GM19463 (cell line): Measurements from ENCODE around the gene DOP1B.
"Not testable (repeated sequence)": the region's sequence is repeated elsewhere in the genome, so short reads cannot be mapped to it uniquely, and the experiment has no call there.

Source experiments
- ATAC-seq: cut with Tn5 transposase; IDR thresholded peaks from one replicate; pipeline ENCODE4 v1.9.1; 2021; ENCODE audit warnings: mild to moderate bottlenecking, moderate library complexity; ENCODE audit not compliant: unreplicated experiment

The DOP1B gene

DNA sequence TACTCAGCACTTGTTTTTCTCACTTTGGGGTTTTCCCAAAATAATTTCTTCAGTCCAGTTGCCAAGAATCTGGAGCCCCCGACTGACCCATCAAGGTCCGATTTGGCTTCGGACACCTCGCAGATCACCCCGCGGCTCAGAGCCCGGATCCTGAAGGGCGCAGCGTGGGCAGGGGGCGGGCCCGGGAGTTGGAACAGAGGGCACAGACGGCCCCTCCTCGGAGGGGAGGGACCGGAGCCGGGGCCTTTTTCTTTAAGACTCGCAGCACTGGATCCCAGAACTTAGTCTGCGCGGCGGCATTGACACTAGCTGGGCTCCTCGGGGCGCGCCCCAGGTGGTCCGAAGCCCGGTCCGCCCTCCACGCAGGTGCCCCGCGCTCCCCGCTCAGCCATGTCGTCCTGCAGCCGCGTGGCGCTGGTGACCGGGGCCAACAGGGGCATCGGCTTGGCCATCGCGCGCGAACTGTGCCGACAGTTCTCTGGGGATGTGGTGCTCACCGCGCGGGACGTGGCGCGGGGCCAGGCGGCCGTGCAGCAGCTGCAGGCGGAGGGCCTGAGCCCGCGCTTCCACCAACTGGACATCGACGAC is 21.7 kb upstream of the DOP1B start, which contains the start of gene CBR3:
TSS of gene CBR3 (plus strand) at position 277 of the 588 bp plus-strand sequence. CDS start at position 391, 114 bp downstream.
- no peak for ATAC-seq

DNA sequence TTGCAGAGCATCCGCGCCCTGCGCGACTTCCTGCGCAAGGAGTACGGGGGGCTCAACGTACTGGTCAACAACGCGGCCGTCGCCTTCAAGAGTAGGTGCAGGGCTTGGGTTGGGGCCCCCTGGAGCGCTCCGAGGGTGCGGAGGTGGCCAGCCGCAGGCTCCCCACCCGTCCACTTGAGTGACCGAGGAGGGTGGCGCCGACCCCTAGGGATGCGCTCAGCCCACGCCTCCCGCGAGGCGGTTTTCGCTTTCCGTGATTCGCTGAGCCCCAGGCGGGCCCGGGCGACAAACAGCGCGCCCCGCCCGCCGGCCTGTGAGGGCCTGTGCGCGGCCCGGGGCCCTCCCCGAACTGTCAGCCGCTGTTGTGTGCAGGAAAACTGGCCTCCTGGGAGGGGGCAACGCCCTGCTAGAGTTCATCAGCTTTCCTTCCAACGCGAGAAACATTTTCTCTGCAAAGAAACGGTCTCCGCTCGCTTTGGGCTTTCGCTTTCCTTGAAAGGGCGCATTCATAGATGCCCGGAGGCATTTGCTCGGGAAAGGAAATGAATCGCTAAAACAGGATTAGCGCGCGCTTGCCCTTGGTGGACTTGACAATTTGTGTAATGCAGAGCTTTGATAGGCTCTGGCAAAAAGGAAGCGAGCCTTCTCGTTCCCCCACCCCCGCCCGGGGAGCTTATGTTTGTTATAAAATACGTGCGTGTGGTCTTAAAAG is 21.1 kb upstream of the DOP1B start:
- ATAC-seq: no peak

DNA sequence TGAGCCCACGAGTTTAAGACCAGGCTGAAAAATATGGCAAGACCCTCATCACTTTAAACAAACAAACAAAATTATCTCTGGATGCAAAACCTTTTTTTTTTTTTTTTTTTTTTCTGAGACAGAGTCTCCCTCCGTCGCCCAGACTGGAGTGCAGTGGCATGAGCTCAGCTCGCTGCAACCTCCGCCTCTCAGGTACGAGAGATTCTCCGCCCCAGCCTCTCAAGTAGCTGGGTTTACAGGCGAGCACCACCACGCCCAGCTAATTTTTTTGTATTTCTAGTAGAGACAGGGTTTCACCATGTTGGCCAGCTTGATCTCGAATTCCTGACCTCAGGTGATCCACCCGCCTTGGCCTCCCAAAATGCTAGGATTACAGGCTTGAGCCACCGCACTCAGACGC is 16.8 kb upstream of the DOP1B start:
- ATAC-seq: not testable (repeated sequence)

DNA sequence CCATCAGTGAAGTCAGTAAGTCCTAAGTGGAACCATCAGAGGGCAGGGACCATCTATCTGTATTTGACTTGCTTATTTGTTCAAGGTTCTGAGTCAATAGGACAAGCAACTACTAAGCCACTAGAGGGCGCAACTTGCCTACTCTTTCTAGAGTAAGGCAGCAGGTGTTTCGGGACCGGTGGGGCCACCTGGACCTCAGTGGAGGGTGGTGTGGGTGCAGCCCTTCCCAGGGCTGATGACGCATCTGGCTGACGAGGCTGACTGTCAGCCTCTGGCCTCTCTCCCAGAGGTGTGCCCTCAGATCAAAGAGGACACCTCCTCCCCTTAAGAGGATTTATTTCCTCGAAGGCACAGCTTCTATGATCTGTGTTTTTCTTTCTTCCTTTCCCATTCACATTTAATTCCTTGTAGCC is 15.1 kb upstream of the DOP1B start:
- peak; percentile 81 for ATAC-seq

DNA sequence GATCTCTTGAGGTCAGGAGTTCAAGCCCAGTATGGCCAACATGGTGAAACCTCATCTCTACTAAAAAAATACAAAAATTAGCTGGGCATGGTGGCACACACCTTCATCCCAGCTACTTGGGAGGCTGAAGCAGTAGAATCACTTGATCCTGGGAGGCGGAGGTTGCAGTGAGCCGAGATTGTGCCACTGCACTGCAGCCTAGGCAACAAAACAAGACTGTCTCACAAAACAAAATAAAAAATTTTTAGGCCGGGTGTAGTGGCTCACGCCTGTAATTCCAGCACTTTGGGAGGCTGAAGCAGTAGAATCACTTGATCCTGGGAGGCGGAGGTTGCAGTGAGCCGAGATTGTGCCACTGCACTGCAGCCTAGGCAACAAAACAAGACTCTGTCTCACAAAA is 12.4 kb upstream of the DOP1B start:
- ATAC-seq: not testable (repeated sequence)

DNA sequence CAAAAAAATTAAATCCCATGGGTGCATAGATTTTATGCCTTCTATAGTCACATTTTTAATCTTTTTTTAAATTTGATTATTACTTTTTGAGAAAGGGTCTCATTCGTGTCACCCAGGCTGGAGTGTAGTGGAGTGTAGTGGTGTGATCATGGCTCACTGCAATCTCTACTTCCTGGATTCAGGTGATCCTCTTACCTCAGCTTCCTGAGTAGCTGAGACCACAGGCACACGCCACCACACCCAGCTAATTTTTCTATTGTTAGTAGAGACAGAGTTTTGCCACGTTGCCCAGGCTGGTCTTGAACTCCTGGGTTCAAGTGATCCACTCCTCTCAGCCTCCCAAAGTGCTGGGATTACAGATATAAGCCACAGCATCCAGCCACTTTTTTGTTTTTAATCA is 11.4 kb upstream of the DOP1B start:
- no peak for ATAC-seq

DNA sequence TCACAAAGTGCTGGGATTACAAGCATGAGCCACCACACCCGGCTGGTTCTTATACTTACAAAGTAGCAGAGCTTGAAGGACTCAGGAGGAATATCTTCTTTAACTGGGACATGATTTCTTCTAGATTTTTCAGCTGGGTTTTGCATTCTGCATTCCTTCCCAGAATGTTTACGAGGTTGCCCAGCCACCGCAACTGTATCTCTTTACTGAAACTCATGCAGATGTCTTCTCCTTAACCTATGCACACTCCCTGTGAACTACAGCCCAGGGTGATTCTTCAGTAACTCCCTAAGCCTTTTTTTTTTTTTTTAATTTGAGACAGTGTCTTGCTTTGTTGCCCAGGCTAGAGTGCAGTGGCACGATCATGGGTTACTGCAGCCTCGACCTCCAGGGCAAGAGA is 8.7 kb upstream of the DOP1B start:
- no peak for ATAC-seq

DNA sequence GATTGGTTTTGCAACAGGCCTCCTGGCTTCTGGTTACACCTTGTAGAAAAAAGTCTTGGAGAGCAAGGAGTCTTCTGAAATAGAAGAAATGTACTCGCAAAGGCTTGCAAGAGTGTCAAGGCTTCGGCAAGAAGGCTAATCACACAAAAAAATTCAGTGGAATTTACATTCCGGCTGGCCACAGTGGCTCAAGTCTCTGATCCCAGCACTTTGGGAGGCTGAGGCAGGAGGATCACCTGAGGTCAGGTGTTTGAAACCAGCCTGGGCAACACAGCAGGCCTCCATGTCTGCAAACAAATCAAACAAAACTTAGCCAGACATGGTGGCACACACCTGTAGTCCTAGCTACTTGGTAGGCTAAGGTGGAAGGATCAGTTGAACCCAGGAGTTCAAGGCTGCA is 7.7 kb upstream of the DOP1B start:
- no peak for ATAC-seq

DNA sequence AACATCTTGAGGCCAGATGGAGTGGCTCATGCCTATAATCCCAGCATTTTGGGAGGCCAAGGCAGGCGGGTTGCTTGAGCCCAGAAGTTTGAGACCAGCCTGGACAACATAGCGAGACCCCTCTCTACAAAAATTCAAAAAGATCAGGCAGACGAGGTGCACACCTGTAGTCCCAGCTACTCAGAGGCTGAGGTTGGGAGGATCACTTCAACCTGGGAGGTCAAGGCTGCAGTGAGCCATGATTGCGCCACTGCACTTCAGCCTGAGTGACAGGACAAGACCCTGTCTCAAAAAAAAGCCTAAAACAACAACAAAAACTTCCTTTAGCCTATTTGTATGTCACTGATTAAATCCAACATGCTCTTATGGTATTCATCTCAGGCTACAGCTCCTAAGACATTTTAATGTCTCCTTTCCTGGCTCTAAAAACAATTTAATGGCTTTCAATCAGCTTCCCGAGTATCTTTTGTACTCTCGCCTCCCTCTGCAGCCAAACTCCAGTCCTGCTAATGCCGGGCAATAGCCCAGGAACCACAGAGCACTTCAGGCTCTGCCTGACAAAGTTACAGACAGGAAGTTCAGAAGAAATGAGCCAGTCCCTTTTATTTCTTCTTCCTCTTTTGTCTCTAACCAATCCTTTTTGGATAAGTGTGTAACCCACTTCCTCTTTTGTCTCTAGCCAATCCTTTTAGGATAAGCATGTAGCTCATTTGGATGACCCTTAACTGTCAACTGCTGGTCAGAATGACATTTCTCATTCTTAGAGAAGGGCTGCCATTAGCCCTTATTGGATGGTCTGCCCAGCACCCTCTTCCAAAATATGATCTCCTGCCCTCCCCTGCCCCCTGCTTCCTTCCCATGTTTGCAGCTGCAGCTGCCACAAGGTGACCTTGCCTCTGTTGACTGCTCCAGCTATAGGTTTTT is 6.6 kb upstream of the DOP1B start:
- ATAC-seq: no peak

DNA sequence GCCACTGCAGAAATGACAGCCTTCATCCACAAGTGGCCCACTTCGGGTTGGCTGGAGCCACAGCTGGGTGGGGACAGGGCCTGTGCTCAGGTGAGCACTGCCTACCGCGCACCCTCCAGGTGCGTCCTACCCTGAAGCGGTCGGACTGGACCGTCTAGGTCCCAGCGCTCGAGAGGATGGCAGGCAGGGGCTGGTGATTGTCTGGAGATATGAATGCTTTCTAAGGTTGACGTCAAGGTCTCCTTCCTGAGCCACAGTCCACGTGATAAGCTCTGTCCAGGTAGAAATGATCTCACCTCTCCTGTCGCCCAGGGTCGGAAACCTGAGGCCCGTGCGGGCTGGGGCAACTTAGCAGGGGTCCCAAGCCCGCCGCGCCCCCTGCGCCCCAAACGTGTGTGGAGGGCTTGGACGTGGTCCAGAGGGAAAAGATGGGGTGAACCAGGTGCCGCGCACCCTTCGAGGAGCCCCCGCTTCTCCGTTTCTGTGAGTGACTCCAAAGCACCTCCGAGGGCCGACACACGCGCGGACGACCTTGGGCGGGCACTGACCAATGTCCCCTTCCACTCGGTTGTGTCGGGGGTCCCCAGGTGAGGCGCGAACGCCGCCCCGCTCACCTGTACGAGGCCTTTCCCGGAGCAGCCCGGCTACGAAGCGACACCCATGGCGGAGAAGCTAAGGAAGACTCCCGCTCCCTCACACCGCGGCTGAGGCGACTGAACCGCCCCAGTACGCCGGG is 853 bp upstream of the DOP1B start:
- no peak for ATAC-seq

DNA sequence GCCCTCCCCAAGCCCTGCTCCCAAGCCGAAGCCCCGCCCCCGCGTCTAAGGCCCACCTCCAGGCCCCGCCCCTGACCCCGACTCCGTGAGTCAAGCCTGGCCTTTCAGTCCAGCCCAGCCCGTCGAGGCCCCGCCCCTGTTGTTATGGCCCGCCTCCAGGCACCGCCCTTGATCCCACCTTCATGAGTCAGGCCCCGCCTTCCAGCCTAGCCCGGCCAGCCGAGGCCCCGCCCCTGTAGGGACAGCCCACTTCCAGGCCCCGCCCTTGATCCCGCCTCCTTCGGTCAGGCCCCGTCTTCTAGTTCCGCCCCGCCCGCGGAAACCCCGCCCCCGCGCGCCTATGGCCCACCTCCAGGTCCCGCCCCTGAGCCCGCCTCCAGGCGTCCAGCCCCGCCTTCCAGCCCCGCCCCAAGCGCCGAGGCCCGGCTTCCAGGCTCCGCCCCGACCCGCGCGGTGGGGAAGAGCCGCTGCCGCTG is 247 bp upstream of the DOP1B start:
- peak; percentile 88 for ATAC-seq

DNA sequence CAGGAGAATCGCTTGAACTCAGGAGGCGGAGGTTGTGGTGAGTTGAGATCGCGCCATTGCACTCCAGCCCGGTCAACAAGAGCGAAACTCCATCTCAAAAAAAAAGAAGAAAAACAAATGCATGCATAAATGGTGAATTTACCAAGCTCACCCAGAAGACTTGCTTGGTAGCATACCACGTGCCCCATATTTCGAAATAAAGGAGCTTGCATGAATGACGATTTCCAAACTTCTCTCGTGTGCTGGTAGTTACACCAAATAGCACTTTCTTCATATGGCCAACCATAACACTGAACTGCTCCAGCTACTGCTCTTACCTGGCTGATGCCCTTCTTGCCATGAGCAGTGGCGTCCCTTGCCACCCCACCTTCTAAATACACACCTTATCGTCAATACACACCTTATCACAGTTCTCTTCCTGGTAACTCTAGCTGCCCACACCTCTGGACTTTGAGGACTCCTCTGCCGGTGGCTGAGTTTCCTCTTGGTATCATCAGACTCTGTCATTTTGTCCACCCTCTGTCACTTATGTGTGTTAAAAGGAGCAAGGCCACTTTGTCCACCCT is 2.8 kb downstream of the DOP1B start:
- no peak for ATAC-seq

DNA sequence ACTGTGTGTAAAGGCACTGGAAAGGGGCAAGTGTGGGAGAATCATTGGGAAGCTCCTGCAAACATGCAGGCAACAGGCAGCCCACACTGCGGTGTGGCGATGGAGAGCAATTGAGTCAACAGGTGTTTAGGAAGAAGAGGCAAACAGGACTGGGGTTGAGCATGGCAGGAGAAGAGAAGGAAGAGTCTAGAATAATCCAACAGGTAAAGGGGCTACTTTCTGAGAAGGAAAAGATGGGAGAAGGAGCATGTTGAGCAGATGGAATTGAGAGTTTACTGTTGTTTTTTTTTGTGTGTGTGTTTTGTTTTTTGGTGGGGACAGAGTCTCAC is 4.2 kb downstream of the DOP1B start:
- ATAC-seq: no peak

DNA sequence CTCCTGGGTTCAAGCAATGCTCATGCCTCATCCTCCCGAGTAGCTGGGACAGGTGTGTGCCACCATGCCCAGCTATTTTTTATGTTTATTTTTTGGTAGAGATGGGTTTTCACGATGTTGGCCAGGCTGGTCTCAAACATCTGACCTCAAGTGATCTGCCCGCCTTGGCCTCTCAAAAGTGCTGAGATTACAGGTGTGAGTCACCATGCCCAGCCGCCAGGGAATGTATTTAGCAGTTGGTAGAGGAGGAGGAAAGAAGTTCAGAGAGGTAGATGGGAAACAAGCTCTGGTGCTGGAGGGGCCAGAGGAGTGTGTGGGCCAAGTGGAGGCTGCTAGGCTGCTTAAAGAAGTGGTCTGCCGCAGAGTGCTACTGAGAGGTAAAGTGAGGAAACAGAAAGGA is 6.0 kb downstream of the DOP1B start:
- no peak for ATAC-seq

DNA sequence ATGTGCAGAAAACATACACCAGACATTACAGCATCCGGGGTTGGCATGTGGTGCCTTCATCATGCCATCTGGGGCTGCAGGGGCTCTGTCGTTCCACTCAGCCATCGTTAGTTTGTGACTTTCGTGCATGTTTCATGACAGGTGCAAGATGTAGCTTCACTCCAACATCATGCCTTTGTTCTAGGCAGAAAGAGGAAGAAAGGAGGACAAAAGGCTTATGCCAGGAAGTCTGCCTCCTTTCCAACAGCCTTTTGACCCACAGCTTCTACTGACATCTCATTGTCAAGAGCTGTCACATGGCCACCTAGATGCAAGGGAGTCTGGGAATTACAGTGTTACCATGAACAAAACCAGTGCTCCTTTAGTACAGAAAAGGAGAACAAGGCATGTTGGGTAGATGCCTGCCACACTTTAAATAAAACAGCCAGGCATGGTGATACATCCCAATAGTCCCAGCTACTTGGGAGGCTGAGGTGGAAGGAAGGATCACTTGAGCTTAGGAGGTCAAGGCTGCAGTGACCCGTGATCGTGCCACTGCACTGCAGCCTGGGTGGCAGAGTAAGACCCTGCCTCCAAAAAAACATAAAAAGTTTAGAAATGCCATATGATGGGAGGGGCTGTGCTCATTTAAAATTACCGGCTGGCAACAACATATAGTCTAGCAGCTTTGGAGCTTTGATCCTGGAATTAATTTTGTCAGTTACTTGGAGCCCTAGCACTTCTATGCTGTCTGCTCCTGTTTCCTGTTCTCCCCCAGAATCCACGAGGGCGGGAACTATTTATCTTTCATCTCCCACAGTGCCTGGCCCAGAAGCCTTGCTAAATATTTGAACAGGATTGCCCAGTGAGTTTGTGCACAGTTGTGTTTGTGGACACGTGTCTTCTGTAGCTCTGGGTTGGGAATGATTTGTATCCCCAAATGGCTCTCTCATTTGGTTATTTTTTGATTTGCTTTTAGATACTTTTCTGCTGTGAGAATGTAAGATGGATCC is 7.4 kb downstream of the DOP1B start:
- ATAC-seq: no peak

DNA sequence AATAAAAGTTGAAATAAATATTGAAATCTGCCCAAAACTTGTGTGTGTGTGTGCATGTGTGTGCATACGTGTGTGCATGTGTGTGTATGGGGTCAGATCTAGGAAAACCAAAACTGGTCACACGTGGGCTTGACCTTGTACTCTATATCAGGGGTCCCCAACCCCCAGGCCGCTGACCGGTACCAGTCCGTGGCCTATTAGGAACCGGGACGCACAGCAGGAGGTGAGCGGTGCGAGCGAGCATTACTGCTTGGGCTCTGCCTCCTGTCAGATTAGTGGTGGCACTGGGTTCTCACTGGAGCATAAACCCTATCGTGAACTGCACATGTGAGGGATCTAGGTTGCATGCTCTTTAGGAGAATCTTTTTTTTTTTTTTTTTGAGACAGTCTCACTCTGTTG is 8.7 kb downstream of the DOP1B start:
- ATAC-seq: no peak

DNA sequence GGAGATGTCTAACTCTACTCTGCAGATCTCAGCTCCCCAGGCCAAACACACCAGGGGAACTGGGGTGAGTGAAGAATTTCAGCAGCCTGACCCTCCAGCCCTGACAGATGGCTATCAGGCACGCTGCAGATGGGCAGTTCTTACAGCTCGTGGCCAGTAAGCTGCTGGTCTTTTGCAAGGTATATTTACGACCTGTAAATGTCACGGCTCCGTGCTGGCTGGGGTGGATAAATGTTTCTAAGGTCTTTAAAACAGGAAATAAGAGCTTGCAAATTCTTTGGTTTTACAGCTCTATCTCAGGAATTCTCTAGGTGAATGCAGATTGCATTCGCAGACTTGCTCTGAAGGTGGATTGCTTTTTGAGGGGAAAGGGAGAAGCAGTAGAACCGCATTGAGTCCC is 10.1 kb downstream of the DOP1B start:
- no peak for ATAC-seq

DNA sequence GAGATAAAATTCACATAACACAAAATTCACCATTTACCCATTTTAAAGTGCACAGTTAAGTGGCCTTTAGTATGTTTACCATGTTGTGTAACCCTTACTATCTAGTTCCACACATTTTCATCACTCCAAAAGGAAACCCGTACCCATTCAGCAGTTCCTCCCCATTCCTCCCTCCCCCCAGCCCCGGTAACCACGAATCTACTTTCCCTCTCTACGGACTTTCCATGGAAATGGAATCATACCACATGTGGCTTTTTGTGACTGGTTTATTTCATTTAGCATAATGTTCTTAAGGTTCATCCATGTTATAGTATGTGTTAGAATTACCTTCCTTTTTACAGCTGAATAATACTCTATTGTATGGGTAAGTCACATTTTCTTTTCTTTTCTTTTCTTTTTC is 10.9 kb downstream of the DOP1B start:
- no peak for ATAC-seq

DNA sequence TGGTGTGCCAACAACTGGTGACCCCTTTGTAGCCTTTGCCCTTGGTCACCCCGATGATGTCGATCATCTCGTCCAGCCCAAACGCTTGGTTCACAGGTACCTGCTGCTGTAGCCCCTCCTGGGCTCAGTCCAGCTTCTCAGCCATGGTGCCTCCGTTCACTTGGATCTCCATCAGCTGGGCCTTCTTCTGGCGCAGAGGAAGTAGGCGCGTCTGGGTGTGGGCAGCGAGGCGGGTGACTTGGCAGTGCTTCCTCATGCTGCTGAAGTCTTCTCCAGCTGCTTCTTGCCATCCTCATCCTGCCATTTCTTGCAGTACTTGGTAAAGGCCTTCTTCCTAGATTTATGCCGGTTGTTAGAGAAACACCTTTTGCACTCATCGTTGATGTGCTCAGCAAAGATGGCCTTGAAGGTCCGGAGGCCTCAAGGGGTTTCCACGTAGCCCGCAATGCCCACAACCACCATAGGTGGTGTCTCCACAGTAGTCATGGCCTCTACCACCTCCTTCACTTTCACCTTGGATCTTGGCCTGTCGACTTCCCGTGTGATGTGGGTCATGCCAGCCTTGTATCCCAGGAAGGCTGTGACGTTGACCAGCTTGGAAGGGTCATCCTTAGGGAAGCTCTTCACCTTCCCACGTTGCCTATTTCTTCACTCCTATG is 13.0 kb downstream of the DOP1B start:
- no peak for ATAC-seq
